GM21576 (cell line): ENCODE measurements around the gene FOXP1.

Source experiments
- ATAC-seq: cut with Tn5 transposase; IDR thresholded peaks from one replicate; pipeline ENCODE4 v1.9.1; 2021; ENCODE audit warnings: mild to moderate bottlenecking, moderate library complexity; ENCODE audit not compliant: unreplicated experiment

FOXP1 gene

GRCh38 chr3:71384837-71385716, 198.5 kb downstream of the FOXP1 start:
- ATAC-seq = no peak

GRCh38 chr3:71384388-71384787, 199.1 kb downstream of the FOXP1 start:
- no peak for ATAC-seq

- no peak for ATAC-seq
Observed at GRCh38 chr3:71380096-71380495, 203.4 kb downstream of the FOXP1 start.

GRCh38 chr3:71378509-71378908, 205.0 kb downstream of the FOXP1 start:
- no peak for ATAC-seq

DNA sequence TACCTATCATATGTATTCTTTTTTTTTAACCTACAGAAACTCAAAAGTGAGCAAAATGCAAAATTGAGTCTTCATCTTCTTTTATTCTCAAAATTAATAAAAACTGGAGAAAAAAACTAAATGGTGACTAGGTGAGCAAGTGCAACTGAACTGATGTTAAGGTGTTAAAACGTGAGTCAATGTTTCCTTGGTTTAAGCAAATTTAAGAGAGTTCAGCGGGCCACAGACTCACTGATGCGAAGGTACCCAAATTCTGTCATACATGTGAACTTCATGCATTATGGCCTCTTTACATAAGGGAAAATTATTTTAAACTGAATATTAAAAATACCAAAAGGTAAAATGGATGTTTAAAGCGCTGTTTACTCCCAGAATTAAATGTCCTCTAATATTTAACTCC, 206.6 kb downstream of the FOXP1 start:
- no peak for ATAC-seq

DNA sequence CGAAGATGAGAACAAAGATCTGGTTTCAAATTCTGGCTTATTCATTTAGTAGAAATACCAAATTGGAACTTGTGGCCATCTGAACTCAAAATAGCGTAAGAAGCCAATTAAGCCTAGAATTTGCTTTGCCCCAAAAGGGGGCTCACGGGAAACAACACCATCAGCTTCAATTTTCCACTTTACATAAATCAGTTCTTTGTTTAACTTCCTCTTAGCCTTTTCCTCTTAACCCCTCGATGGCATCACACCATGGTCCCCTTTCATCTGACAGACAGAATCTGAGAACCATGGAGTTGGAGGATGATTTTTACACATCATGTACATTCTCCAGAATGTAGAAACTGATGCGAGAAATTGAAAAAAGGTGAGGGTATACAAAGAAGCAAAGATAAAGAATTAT, 207.0 kb downstream of the FOXP1 start:
- ATAC-seq = no peak

GRCh38 chr3:71374582-71374981, 208.9 kb downstream of the FOXP1 start:
- no peak for ATAC-seq

DNA sequence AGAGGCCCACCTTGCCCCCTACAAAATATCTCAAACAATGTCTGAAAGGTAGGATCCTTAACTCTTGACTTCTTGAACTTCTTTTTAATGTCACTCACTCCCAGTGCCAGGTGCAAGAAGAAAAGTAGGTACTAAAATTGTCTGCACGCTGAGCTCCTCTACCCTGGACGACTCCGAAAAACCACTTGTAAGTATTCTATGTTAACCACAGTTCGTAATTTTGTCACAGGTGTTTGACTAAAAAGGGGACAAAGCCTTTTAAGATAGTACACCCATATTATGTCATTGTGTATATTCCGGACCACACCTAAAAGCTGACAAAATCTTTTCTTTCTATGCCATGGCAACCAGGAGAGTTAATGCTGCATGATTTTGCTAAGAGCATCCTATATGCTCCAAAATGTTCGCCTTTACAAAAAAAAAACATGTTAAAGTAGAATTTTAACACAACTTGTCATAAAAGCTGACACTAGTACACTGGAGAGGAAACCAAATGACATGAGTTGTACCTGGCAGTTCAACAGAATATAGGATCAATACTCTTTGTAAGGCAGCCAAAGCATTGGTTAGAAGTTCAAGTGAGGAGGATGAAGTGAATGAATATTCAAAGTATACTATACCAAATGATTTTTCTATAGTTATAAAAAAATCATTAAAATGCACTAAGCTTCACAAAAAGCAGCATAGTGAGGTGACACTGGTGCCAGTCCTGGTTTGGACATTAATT, 210.5 kb downstream of the FOXP1 start:
- no peak for ATAC-seq

GRCh38 chr3:71372241-71372768, 211.2 kb downstream of the FOXP1 start:
- no peak for ATAC-seq

- no peak for ATAC-seq
Observed at GRCh38 chr3:71371282-71371681, 212.2 kb downstream of the FOXP1 start.

DNA sequence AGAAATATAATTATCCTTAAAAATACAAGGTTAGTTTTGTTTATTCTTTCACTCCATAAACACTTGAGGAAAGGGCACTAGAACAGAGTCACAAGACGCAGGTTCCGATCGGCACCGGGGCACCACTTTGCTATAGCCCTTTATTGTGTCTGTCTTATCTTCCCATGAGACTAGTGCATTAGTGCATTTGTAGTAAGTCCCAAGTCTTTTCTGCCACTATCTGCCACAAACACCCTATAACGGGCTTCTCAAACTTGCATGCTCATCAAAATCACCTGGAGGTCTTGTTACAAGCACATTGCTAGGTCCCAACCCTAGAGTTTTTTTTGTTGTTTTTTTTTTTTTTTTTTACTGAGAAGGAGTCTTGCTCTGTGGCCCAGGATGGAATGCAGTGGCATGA, 213.1 kb downstream of the FOXP1 start:
- no peak for ATAC-seq

DNA sequence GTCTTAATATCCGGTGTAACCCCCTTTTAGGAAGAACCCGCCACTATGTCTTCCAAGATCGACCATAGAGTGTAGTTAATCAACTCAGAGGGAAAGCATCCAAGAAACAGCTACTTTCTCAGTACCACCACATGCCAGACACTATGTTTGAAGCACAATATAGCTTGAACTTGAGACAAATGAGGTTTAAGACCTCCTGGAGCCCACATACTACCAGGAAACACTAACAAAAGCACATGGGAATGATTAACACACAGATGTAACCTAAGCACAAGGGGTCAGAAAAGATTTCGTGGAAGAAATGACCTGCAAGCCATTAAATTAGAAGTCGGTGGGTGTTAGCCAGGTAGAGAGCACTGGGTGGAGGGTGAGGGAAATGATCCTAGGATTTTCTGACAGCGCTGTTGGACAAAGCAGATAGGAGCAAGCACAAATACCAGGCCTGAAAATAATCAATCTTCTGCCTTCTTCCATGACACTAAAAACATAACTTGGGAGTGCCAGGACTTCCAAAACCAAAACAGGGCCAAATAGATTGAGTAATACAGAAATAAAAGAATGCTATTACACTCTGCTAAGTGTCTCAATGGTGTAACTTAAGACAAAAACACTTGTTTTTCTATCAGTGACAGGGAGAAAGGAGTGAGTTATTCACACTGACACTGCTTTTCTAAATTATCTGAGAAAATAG, 213.7 kb downstream of the FOXP1 start:
- no peak for ATAC-seq

- no peak for ATAC-seq
Observed at GRCh38 chr3:71366988-71367604, 216.4 kb downstream of the FOXP1 start.

- ATAC-seq = no peak
Observed at GRCh38 chr3:71361334-71361890, 222.1 kb downstream of the FOXP1 start.

DNA sequence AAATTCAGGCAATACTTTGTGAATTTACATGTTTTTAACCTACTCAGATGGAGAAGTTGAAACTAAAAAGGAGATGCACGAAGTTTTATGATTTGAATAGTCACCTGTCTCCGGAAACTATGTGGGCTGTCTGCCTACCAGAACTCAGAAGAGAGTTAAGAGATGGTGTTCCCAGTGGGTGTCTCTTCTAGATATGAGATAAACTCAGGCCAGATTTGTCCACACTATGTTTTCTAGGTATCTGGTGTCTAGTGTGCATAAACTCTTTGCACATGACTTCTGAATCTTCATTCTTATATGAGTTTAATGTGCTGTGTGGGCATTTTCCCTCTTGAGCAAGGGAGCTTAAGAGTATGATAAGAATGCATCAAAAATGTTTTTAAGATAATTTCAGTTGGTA, 222.8 kb downstream of the FOXP1 start:
- ATAC-seq = peak; percentile 90

- ATAC-seq = peak; percentile 31
Observed at GRCh38 chr3:71360180-71360579, 223.3 kb downstream of the FOXP1 start.

- ATAC-seq = no peak
Observed at GRCh38 chr3:71358243-71358642, 225.3 kb downstream of the FOXP1 start.

GRCh38 chr3:71356265-71356664, 227.3 kb downstream of the FOXP1 start:
- no peak for ATAC-seq

GRCh38 chr3:71355862-71356261, 227.7 kb downstream of the FOXP1 start:
- ATAC-seq = no peak

DNA sequence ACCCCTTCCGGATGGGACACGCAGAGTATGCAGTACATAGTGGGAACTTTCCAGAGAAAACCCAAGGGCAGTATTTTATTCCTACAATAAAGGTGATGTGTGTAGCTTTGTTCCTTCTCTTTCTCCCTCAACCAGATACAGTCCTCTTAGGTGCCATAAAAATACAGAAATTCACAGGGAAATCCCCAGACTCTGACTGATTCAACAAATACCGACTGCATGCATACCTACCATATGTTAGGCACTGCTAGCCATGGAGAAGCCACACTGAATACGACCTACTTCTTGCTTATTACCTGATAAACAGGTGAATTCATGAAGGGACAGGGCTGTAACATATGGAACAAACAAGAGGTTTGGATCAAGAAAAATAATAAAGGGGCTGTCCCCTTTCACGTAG, 228.5 kb downstream of the FOXP1 start:
- no peak for ATAC-seq
